Loucy (cell line): ENCODE data around the gene ALKBH5.

Source experiments
- H2AFZ ChIP-seq: fragments of 200-600 bp; sonication (generic); 2 replicates; pipeline ENCODE4 v1.6.0; 2016; ENCODE audit warnings: antibody characterized with exemption, mild to moderate bottlenecking, low read length, moderate library complexity
- H3F3A ChIP-seq: fragments of 200-600 bp; 2 replicates; pipeline ENCODE4 v1.6.0; 2016; ENCODE audit warnings: antibody characterized with exemption, low read depth, mild to moderate bottlenecking
- H3K27me3 ChIP-seq: fragments of 200-600 bp; sonication (generic); 2 replicates; pipeline ENCODE4 v1.6.1; 2014; ENCODE audit warnings: low read length, mild to moderate bottlenecking; ENCODE audit not compliant: insufficient read depth, poor library complexity, severe bottlenecking
- H3K36me3 ChIP-seq: fragments of 200-600 bp; sonication (generic); 2 replicates; pipeline ENCODE4 v1.6.1; 2016; ENCODE audit warnings: low read length; ENCODE audit not compliant: insufficient read depth
- H3K4me1 ChIP-seq: fragments of 200-600 bp; sonication (generic); 2 replicates; pipeline ENCODE4 v1.5.1; 2014; ENCODE audit warnings: low read length, mild to moderate bottlenecking; ENCODE audit not compliant: insufficient read depth, poor library complexity, severe bottlenecking
- H3K4me2 ChIP-seq: fragments of 200-600 bp; sonication (generic); 2 replicates; pipeline ENCODE4 v1.6.0; 2014; ENCODE audit warnings: antibody characterized with exemption, low read length, low read depth, mild to moderate bottlenecking; ENCODE audit not compliant: poor library complexity, severe bottlenecking
- H3K4me3 ChIP-seq: fragments of 200-600 bp; sonication (generic); 2 replicates; pipeline ENCODE4 v1.5.1; 2014; ENCODE audit warnings: low read length, mild to moderate bottlenecking, mixed read lengths; ENCODE audit not compliant: poor library complexity, severe bottlenecking
- H3K79me2 ChIP-seq: fragments of 200-600 bp; sonication (generic); 2 replicates; pipeline ENCODE4 v1.6.1; 2014; ENCODE audit warnings: low read length; ENCODE audit not compliant: insufficient read depth
- H3K9ac ChIP-seq: fragments of 200-600 bp; sonication (generic); 2 replicates; pipeline ENCODE4 v1.6.0; 2014; ENCODE audit warnings: mild to moderate bottlenecking, low read depth, low read length, moderate library complexity; ENCODE audit not compliant: poor library complexity, severe bottlenecking
- H3K9me2 ChIP-seq: fragments of 200-600 bp; sonication (generic); replicated peaks from 2 replicates; pipeline ENCODE4 v1.6.1; 2016; ENCODE audit warnings: low read depth, low read length, mixed read lengths
- H3K9me3 ChIP-seq: fragments of 200-600 bp; sonication (generic); 2 replicates; pipeline ENCODE4 v1.6.1; 2014; ENCODE audit warnings: mild to moderate bottlenecking, antibody characterized with exemption, low read length, low read depth; ENCODE audit not compliant: insufficient read depth
- H4K20me1 ChIP-seq: fragments of 200-600 bp; sonication (generic); 2 replicates; pipeline ENCODE4 v1.6.0; 2014; ENCODE audit warnings: antibody characterized with exemption, low read length, mild to moderate bottlenecking; ENCODE audit not compliant: insufficient read depth, poor library complexity, severe bottlenecking
- EZH2phosphoT487 ChIP-seq: fragments of 200-600 bp; IDR thresholded peaks from 2 replicates; pipeline ENCODE4 v1.6.1; 2018; ENCODE audit warnings: antibody characterized with exemption, mild to moderate bottlenecking, moderate library complexity, borderline replicate concordance
- TF ChIP-seq, protein P1 (sequence below): fragments of 200-600 bp; sonication (generic); conservative IDR thresholded peaks from 2 replicates; pipeline ENCODE4 v1.5.1; 2014; ENCODE audit warnings: mild to moderate bottlenecking, antibody characterized with exemption, low read length

ALKBH5 gene

DNA sequence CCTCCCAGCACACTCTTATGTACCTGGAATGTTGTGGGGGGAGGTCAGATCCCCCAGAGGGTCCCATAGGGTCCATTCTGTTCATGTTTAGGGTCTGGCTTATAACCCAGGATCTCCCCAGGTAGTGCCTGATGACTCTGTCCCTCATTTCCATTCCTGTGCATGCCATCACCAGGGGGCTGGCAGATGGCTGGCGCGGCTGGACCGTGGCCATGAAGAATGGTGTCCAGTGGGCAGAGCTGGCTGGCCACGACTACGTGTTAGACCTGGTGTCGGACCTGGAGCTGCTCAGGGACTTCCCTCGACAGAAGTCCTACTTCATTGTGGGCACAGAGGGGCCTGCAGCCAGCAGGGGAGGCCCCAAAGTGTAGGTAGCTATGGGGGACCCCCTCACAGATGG, 35.0 kb upstream of the ALKBH5 start:
- Histone ChIP-seq H3K36me3 (no peaks in the 10 kb centered on the region), H3K9me3 (no peaks in the 10 kb centered on the region), H3K9ac (no peak overlapping the region), H3F3A (no peaks in the 10 kb centered on the region), H4K20me1 (no peaks in the 10 kb centered on the region), H2AFZ (no peak overlapping the region), H3K79me2 (no peaks in the 10 kb centered on the region), H3K27me3 (no peaks in the 10 kb centered on the region), H3K4me1 (no peaks in the 10 kb centered on the region), H3K4me3 (no peak overlapping the region), H3K4me2 (no peak overlapping the region), H3K9me2 (no peaks in the 10 kb centered on the region)
- TF ChIP-seq EZH2phosphoT487 = no peak
- TF ChIP-seq, protein P1, sequence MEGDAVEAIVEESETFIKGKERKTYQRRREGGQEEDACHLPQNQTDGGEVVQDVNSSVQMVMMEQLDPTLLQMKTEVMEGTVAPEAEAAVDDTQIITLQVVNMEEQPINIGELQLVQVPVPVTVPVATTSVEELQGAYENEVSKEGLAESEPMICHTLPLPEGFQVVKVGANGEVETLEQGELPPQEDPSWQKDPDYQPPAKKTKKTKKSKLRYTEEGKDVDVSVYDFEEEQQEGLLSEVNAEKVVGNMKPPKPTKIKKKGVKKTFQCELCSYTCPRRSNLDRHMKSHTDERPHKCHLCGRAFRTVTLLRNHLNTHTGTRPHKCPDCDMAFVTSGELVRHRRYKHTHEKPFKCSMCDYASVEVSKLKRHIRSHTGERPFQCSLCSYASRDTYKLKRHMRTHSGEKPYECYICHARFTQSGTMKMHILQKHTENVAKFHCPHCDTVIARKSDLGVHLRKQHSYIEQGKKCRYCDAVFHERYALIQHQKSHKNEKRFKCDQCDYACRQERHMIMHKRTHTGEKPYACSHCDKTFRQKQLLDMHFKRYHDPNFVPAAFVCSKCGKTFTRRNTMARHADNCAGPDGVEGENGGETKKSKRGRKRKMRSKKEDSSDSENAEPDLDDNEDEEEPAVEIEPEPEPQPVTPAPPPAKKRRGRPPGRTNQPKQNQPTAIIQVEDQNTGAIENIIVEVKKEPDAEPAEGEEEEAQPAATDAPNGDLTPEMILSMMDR = no peak

DNA sequence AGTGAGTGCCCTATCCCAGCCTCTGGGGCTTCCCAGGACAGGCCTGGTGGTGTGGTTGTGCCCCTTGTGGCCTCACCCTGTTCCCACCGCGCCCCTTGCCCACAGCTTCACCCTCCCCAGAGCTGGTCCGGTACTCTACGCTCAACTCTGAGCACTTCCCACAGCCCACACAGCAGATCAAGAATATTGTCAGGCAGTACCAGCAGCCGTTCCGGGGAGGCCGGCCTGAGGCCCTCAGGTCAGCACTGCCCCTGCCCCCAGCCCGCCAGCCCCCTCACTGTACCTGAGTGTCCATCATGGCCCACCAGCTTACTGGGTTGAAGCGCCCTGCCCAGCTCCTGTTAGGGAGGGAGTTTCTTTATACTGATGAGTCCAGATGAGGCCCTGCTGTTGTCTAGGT, 32.3 kb upstream of the ALKBH5 start:
- H3K4me1 ChIP-seq = no peaks in the 10 kb centered on the region
- H3K79me2 ChIP-seq = no peaks in the 10 kb centered on the region
- no peak overlapping the region for H3K4me3 ChIP-seq
- H2AFZ ChIP-seq = no peak overlapping the region
- TF ChIP-seq EZH2phosphoT487 = no peak
- TF ChIP-seq, protein P1 = no peak
- no peaks in the 10 kb centered on the region for H3K9me2 ChIP-seq
- H3K9me3 ChIP-seq = no peaks in the 10 kb centered on the region
- H3K27me3 ChIP-seq = no peaks in the 10 kb centered on the region
- H3F3A ChIP-seq = no peaks in the 10 kb centered on the region
- H3K9ac ChIP-seq = no peak overlapping the region
- no peaks in the 10 kb centered on the region for H3K36me3 ChIP-seq
- H3K4me2 ChIP-seq = no peak overlapping the region
- H4K20me1 ChIP-seq = no peaks in the 10 kb centered on the region

DNA sequence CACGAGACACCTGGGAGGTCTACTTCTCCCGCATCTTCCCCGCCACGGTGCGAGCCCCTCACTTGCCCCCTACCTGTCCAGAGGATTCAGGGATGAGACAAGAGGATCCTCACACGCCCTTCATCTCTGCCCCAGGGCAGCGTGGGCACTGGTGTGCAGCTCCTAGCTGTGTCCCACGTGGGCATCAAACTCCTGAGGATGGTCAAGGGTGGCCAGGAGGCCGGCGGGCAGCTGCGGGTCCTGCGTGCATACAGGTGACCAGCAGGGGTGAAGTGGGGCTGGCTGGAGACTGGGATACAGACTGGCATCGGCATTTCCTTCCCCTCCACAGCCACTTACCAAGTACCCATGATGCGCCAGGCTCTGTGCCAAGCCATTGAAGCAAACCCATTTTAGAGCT, 28.4 kb upstream of the ALKBH5 start:
- Histone ChIP-seq H3K79me2 (no peaks in the 10 kb centered on the region), H3K9me2 (no peaks in the 10 kb centered on the region), H3K4me1 (no peaks in the 10 kb centered on the region), H3K4me3 (no peak overlapping the region), H3K9ac (no peak overlapping the region), H3K36me3 (no peaks in the 10 kb centered on the region), H2AFZ (no peak overlapping the region), H3F3A (no peaks in the 10 kb centered on the region), H3K4me2 (no peak overlapping the region), H3K27me3 (no peaks in the 10 kb centered on the region), H4K20me1 (no peaks in the 10 kb centered on the region), H3K9me3 (no peaks in the 10 kb centered on the region)
- TF ChIP-seq, protein P1 = no peak
- no peak for TF ChIP-seq EZH2phosphoT487
